SK-N-SH (cell line): ENCODE results near the gene PTPN14. TPM values are rescaled to one million over a fixed set of nuclear protein-coding genes. Genes with fewer than 3 reads are reported as not detected.

Source experiments
- CTCF ChIA-PET: fragments of 300-600, 350-600 bp; formaldehyde crosslinking; extraction: SDS; loops from one replicate; lab custom pipeline; 2021; lab: Yijun Ruan, JAX
- POLR2A ChIA-PET: fragments of 350-600 bp; sonication (Branson Sonifier 250); formaldehyde crosslinking; extraction: SDS; loops from one replicate; lab custom pipeline; 2020; ENCODE audit warnings: antibody characterized with exemption, inconsistent platforms; lab: Yijun Ruan, JAX
- DNase-seq: peaks from one replicate; pipeline ENCODE4 v3.0.0; 2012
- H2AFZ ChIP-seq: fragments of 200-600 bp; sonication (generic); 2 replicates; pipeline ENCODE4 v1.8.1; 2016; ENCODE audit warnings: antibody characterized with exemption, mild to moderate bottlenecking, low read depth
- H3F3A ChIP-seq: fragments of 200-600 bp; sonication (generic); replicated peaks from 2 replicates; pipeline ENCODE3; 2016; ENCODE audit warnings: antibody characterized with exemption, mild to moderate bottlenecking; ENCODE audit not compliant: insufficient read depth
- H3K27ac ChIP-seq, 2 experiments: fragments of 200-500 bp in 1 of 2; fragments of 200-600 bp in 1 of 2; sonication (Bioruptor generic) in 1 of 2; sonication (generic), shearing (Covaris generic) in 1 of 2; 2 replicates each; pipeline versions ENCODE4 v1.5.1 to v1.6.1; 2014 to 2016; ENCODE audit warnings: low read depth in 2 of 2, inconsistent platforms in 1 of 2, low read length in 1 of 2, mild to moderate bottlenecking in 1 of 2, mixed read lengths in 1 of 2
- H3K27me3 ChIP-seq: fragments of 200-600 bp; sonication (generic), shearing (Covaris generic); 2 replicates; pipeline ENCODE4 v1.6.1; 2016; ENCODE audit warnings: mixed run types; ENCODE audit not compliant: insufficient read depth
- H3K36me3 ChIP-seq, 2 experiments: fragments of 200-500 bp in 1 of 2; fragments of 200-600 bp in 1 of 2; sonication (Bioruptor generic) in 1 of 2; sonication (generic) in 1 of 2; replicated peaks in 1 of 2; 2 replicates each; pipeline versions ENCODE3 to v1.5.1; 2014 to 2016; ENCODE audit warnings: low read length in 1 of 2, mild to moderate bottlenecking in 1 of 2; ENCODE audit not compliant: insufficient read depth in 2 of 2, control insufficient read depth in 1 of 2
- H3K4me1 ChIP-seq, 2 experiments: fragments of 200-500 bp in 1 of 2; fragments of 200-600 bp in 1 of 2; sonication (Bioruptor generic) in 1 of 2; sonication (generic), shearing (Covaris generic) in 1 of 2; 2 replicates each; pipeline versions ENCODE4 v1.5.1 to v1.6.1; 2014 to 2016; ENCODE audit warnings: low read depth in 1 of 2, low read length in 1 of 2, mixed run types in 1 of 2; ENCODE audit not compliant: insufficient read depth in 2 of 2, control insufficient read depth in 1 of 2
- H3K4me2 ChIP-seq: fragments of 200-600 bp; sonication (generic), shearing (Covaris generic); 2 replicates; pipeline ENCODE4 v1.6.1; 2017; ENCODE audit warnings: mixed run types
- H3K4me3 ChIP-seq, 2 experiments: fragments of 200-500 bp in 1 of 2; fragments of 200-600 bp in 1 of 2; sonication (Bioruptor generic) in 1 of 2; sonication (generic), shearing (Covaris generic) in 1 of 2; 2 replicates each; pipeline versions ENCODE4 v1.5.1 to v1.8.1; 2014 to 2016; ENCODE audit warnings: low read depth in 2 of 2, inconsistent platforms in 1 of 2, low read length in 1 of 2, mild to moderate bottlenecking in 1 of 2, mixed read lengths in 1 of 2, moderate library complexity in 1 of 2
- H3K79me2 ChIP-seq: fragments of 200-600 bp; sonication (generic); 2 replicates; pipeline ENCODE4 v1.8.1; 2017; ENCODE audit warnings: mild to moderate bottlenecking; ENCODE audit not compliant: insufficient read depth
- H3K9ac ChIP-seq: fragments of 200-600 bp; sonication (generic); 2 replicates; pipeline ENCODE4 v1.6.1; 2017; ENCODE audit warnings: mixed run types
- H3K9me2 ChIP-seq: fragments of 200-600 bp; sonication (generic); 2 replicates; pipeline ENCODE4 v1.6.1; 2017; ENCODE audit warnings: mixed run types
- H3K9me3 ChIP-seq: fragments of 200-600 bp; sonication (generic); 2 replicates; pipeline ENCODE4 v1.6.1; 2017; ENCODE audit warnings: mixed run types, mild to moderate bottlenecking, moderate library complexity
- H4K20me1 ChIP-seq: fragments of 200-600 bp; sonication (generic); 2 replicates; pipeline ENCODE4 v1.6.1; 2017; ENCODE audit warnings: mild to moderate bottlenecking, mixed run types; ENCODE audit not compliant: insufficient read depth
- ELF1 ChIP-seq: IDR thresholded peaks from 2 replicates; pipeline ENCODE4 v1.4.0; 2012
- EZH2phosphoT487 ChIP-seq: fragments of 200-600 bp; sonication (generic); IDR thresholded peaks from 2 replicates; pipeline ENCODE4 v1.6.1; 2017; ENCODE audit warnings: low read depth, mixed run types, mild to moderate bottlenecking, antibody characterized with exemption, moderate library complexity, borderline replicate concordance
- MXI1 ChIP-seq: IDR thresholded peaks from 2 replicates; pipeline ENCODE4 v1.6.1; 2012; ENCODE audit warnings: mild to moderate bottlenecking, low read depth, low read length, improper control_type of control experiment
- PBX3 ChIP-seq: IDR thresholded peaks from 2 replicates; pipeline ENCODE4; 2012
- POLR2AphosphoS5 ChIP-seq: IDR thresholded peaks from 2 replicates; pipeline ENCODE4 v1.6.1; 2012; ENCODE audit warnings: low read depth, low read length
- RAD21 ChIP-seq: IDR thresholded peaks from 2 replicates; pipeline ENCODE4 v1.6.1; 2012; ENCODE audit warnings: mild to moderate bottlenecking, low read length
- TCF12 ChIP-seq: IDR thresholded peaks from 2 replicates; pipeline ENCODE4 v1.4.0; 2012
- WGBS: methylation state at CpG from one replicate; pipeline ENCODE4 v1.1.6; 2017; ENCODE audit warnings: low lambda C conversion rate; 5-methylcytosine and 5-hydroxymethylcytosine counted together
- polyA plus RNA-seq, 3 experiments: library from polyadenylated mRNA; depleted of rRNA; stranded (reverse); fragments of >200 nt; gene quantifications; 2 replicates each; pipeline ENCODE4 v1.2.3, GENCODE V29; 2012
- TF ChIP-seq, protein P1 (sequence below): IDR thresholded peaks from 2 replicates; pipeline ENCODE4 v1.4.0; 2012; ENCODE audit warnings: low read depth, borderline replicate concordance
- TF ChIP-seq, protein P2 (sequence below): IDR thresholded peaks from 2 replicates; pipeline ENCODE4 v1.4.0; 2012; ENCODE audit warnings: low read depth, borderline replicate concordance

PTPN14 gene
- polyA plus RNA-seq, 1 of the 3 experiments (the other 2 are of a cell fraction): 12.8 TPM

- Histone ChIP-seq H3K27ac (no peak overlapping the region), H3K36me3 (peaks cover 3 to 18% of the 10 kb centered on the region in 2 experiments), H3K4me2 (0 out of 2 replicates have a peak overlapping the region, but pooled peaks have one; percentile 5), H3K79me2 (peaks cover 100% of the 10 kb centered on the region), H3K4me3 (no peak overlapping the region), H3K27me3 (no peaks in the 10 kb centered on the region), H3F3A (peaks cover 20% of the 10 kb centered on the region), H2AFZ (no peak overlapping the region), H3K9me2 (no peaks in the 10 kb centered on the region), H3K9me3 (no peaks in the 10 kb centered on the region), H4K20me1 (peaks cover 84% of the 10 kb centered on the region), H3K4me1 (peaks cover 2 to 35% of the 10 kb centered on the region in 2 experiments; a peak in 2 of 4 replicates), H3K9ac (no peak overlapping the region)
- 55% methylated on average over 5 of the region's 5 CpGs for WGBS
- ChIA-PET CTCF (no interaction called here), POLR2A (no interaction called here)
- TF ChIP-seq ELF1: no peak
- TF ChIP-seq, protein P1, sequence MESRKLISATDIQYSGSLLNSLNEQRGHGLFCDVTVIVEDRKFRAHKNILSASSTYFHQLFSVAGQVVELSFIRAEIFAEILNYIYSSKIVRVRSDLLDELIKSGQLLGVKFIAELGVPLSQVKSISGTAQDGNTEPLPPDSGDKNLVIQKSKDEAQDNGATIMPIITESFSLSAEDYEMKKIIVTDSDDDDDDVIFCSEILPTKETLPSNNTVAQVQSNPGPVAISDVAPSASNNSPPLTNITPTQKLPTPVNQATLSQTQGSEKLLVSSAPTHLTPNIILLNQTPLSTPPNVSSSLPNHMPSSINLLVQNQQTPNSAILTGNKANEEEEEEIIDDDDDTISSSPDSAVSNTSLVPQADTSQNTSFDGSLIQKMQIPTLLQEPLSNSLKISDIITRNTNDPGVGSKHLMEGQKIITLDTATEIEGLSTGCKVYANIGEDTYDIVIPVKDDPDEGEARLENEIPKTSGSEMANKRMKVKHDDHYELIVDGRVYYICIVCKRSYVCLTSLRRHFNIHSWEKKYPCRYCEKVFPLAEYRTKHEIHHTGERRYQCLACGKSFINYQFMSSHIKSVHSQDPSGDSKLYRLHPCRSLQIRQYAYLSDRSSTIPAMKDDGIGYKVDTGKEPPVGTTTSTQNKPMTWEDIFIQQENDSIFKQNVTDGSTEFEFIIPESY: no peak
- TF ChIP-seq, protein P2, sequence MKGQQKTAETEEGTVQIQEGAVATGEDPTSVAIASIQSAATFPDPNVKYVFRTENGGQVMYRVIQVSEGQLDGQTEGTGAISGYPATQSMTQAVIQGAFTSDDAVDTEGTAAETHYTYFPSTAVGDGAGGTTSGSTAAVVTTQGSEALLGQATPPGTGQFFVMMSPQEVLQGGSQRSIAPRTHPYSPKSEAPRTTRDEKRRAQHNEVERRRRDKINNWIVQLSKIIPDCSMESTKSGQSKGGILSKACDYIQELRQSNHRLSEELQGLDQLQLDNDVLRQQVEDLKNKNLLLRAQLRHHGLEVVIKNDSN: no peak
- TF ChIP-seq RAD21: no peak
- no peak for TF ChIP-seq EZH2phosphoT487
- no peak for TF ChIP-seq POLR2AphosphoS5
- peak; percentile 25; the same call in 1 of the 2 replicates for TF ChIP-seq PBX3
- TF ChIP-seq TCF12: no peak
- DNase-seq: no peak
Observed at GRCh38 chr1:214537219-214537618, 14.2 kb downstream of the PTPN14 start.

DNA sequence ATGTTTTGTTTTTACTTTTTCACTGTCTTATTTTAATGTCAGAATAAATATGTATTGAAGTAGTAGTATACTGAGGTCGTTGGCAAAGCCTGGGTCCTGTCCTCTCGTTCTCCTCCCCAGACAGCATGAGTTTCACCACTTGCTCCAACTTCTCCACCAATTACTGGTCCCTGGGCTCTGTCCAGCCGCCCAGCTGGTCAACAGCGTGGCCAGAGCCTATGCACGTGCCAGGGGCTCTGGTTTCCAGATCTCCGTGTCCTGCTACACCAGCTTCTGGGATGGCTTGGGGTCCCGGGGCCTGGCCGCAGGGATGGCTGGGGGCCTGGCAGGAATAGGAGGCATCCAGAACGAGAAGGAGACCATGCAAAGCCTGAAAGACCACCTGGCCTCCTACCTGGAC, 19.3 kb downstream of the PTPN14 start:
- peaks cover 0 to 5% of the 10 kb centered on the region in 2 experiments; a peak in 2 of 4 replicates for H3K4me1 ChIP-seq

More for the DNA sequence above, 19.3 kb downstream of the PTPN14 start:
- H3K36me3 ChIP-seq: peaks cover 3 to 18% of the 10 kb centered on the region in 2 experiments
- H3K27ac ChIP-seq: no peak overlapping the region
- ChIA-PET CTCF (no interaction called here), POLR2A (no interaction called here)
- TF ChIP-seq MXI1: no peak
- H2AFZ ChIP-seq: no peak overlapping the region
- H3K9me3 ChIP-seq: no peaks in the 10 kb centered on the region
- no peak overlapping the region for H3K4me2 ChIP-seq
- H3K9ac ChIP-seq: no peak overlapping the region
- H3K4me3 ChIP-seq: no peak overlapping the region
- H4K20me1 ChIP-seq: peaks cover 55% of the 10 kb centered on the region
- H3F3A ChIP-seq: peaks cover 9% of the 10 kb centered on the region
- DNase-seq: no peak
- H3K79me2 ChIP-seq: peaks cover 100% of the 10 kb centered on the region
- H3K27me3 ChIP-seq: no peaks in the 10 kb centered on the region
- H3K9me2 ChIP-seq: no peaks in the 10 kb centered on the region
- 89% methylated on average over 7 of the region's 9 CpGs for WGBS
